MCF 10A (cell line): ENCODE results near the gene NEDD8. TPM values are rescaled to one million over a fixed set of nuclear protein-coding genes. Genes with fewer than 3 reads are reported as not detected.

Experiments used
- BruUV-seq: library from RNA; stranded (reverse); fragments of 400-500 nt; replicated peaks from 2 replicates; lab custom pipeline; 2021; lab: Mats Ljungman, UMichigan
- CTCF ChIA-PET: fragments of 300-600 bp; sonication (Branson Sonifier 250); formaldehyde crosslinking; extraction: SDS; loops from one replicate; lab custom pipeline; 2021; ENCODE audit warnings: antibody characterized with exemption, inconsistent platforms; lab: Yijun Ruan, JAX
- POLR2A ChIA-PET: fragments of 300-600, 350-650 bp; sonication (Branson Sonifier 250); formaldehyde crosslinking; extraction: SDS; loops from one replicate; lab custom pipeline; 2020; ENCODE audit warnings: antibody characterized with exemption, inconsistent platforms; lab: Yijun Ruan, JAX
- DNase-seq: peaks from one replicate; pipeline ENCODE4 v3.0.0-alpha.2; 2018; ENCODE audit not compliant: unreplicated experiment
- H3K27ac Mint-ChIP-seq: one replicate; pipeline ENCODE4 v1.8.0; 2022; ENCODE audit warnings: mild to moderate bottlenecking, low read depth, mixed read lengths; ENCODE audit not compliant: unreplicated experiment
- H3K27me3 Mint-ChIP-seq: one replicate; pipeline ENCODE4 v1.8.0; 2022; ENCODE audit warnings: mixed read lengths; ENCODE audit not compliant: insufficient read depth, unreplicated experiment
- H3K36me3 Mint-ChIP-seq: one replicate; pipeline ENCODE4 v1.8.0; 2022; ENCODE audit warnings: mild to moderate bottlenecking, moderate library complexity, mixed read lengths; ENCODE audit not compliant: insufficient read depth, unreplicated experiment
- H3K4me1 Mint-ChIP-seq: one replicate; pipeline ENCODE4 v1.8.0; 2022; ENCODE audit warnings: mixed read lengths; ENCODE audit not compliant: insufficient read depth, unreplicated experiment
- H3K4me3 Mint-ChIP-seq: one replicate; pipeline ENCODE4 v1.8.0; 2022; ENCODE audit warnings: mild to moderate bottlenecking, moderate library complexity, mixed read lengths; ENCODE audit not compliant: unreplicated experiment
- H3K9me3 Mint-ChIP-seq: one replicate; pipeline ENCODE4 v1.8.0; 2022; ENCODE audit warnings: mixed read lengths; ENCODE audit not compliant: unreplicated experiment
- CTCF ChIP-seq: fragments of 200-600 bp; IDR thresholded peaks from one replicate; pipeline ENCODE4 v1.8.0; 2022; ENCODE audit warnings: antibody characterized with exemption, mild to moderate bottlenecking; ENCODE audit not compliant: unreplicated experiment
- intact Hi-C: fragments of 100-400 bp; cut with micrococcal nuclease; formaldehyde crosslinking; loops from 2 replicates; pipeline ENCODE4 v1.14.1; 2022
- total RNA-seq: library from RNA; stranded (reverse); gene quantifications from 2 replicates; pipeline ENCODE4 v1.2.3, GENCODE V29; 2022

NEDD8 gene
- total RNA-seq, 1 experiment from 2014 or later, result 243 TPM

GRCh38 chr14:24260780-24261157 lies 28.6 kb upstream of the NEDD8 start:
- BruUV-seq, result no TSS peak
- Mint-ChIP-seq H3K9me3 (no peaks in the 10 kb centered on the region), H3K4me3 (no peak overlapping the region), H3K27me3 (no peaks in the 10 kb centered on the region), H3K27ac (peak overlapping the region; percentile 79), H3K36me3 (peaks cover 18% of the 10 kb centered on the region), H3K4me1 (peaks cover 54% of the 10 kb centered on the region)
- ChIA-PET CTCF (interaction anchor here (0.6 to 32.3 kb wide), 4 partner anchors 19 to 45 kb away, joined by 3 to 457 read pairs (median 198); partner anchors contain the start of genes DHRS1, MDP1, NOP9 and TINF2), POLR2A (interaction anchor here (0.6 to 7.2 kb wide), 5 partner anchors 11 to 45 kb away, joined by 3 to 62 read pairs (median 10); partner anchors contain the start of genes DHRS1, MDP1, NOP9 and RABGGTA)
- no peak for DNase-seq
- no peak for TF ChIP-seq CTCF
- intact Hi-C loops, result no loop called here

- POLR2A ChIA-PET, result interaction anchor here (0.6 to 7.2 kb wide), 9 partner anchors 11 to 47 kb away, joined by 3 to 62 read pairs (median 9); partner anchors contain the start of genes CHMP4A, DHRS1, MDP1 and NOP9
- H3K4me3 Mint-ChIP-seq, result peak overlapping the region; percentile 57
- TF ChIP-seq CTCF, result no peak
Observed at GRCh38 chr14:24260026-24260779, 28.0 kb upstream of the NEDD8 start.

GRCh38 chr14:24259282-24260025 lies 27.3 kb upstream of the NEDD8 start:
- peak; percentile 66 for DNase-seq
- peaks cover 48% of the 10 kb centered on the region for H3K4me1 Mint-ChIP-seq
- no peaks in the 10 kb centered on the region for H3K27me3 Mint-ChIP-seq
- ChIA-PET CTCF (interaction anchor here (1.3 to 32.3 kb wide), 4 partner anchors 11 to 49 kb away, joined by 7 to 457 read pairs (median 213); partner anchors contain the start of genes CIDEB, DHRS1, LTB4R2 and NOP9), POLR2A (interaction anchor here (0.5 to 4.0 kb wide), 14 partner anchors 11 to 145 kb away, joined by 3 to 24 read pairs (median 5); partner anchors contain the start of genes CHMP4A, DCAF11, NRL and RABGGTA)
- intact Hi-C loops, result no loop called here
- peak overlapping the region; percentile 97 for H3K27ac Mint-ChIP-seq
- TF ChIP-seq CTCF, result no peak
- peak overlapping the region; percentile 57 for H3K4me3 Mint-ChIP-seq
- BruUV-seq, result no TSS peak
- no peaks in the 10 kb centered on the region for H3K9me3 Mint-ChIP-seq
- H3K36me3 Mint-ChIP-seq, result peaks cover 23% of the 10 kb centered on the region

More at GRCh38 chr14:24260026-24260779, 28.0 kb upstream of the NEDD8 start:
- peaks cover 54% of the 10 kb centered on the region for H3K4me1 Mint-ChIP-seq
- BruUV-seq, result no TSS peak
- H3K36me3 Mint-ChIP-seq, result peaks cover 23% of the 10 kb centered on the region
- H3K27ac Mint-ChIP-seq, result peak overlapping the region; percentile 97
- H3K9me3 Mint-ChIP-seq, result no peaks in the 10 kb centered on the region
- CTCF ChIA-PET, result interaction anchor here (0.6 to 32.3 kb wide), 5 partner anchors 18 to 49 kb away, joined by 3 to 457 read pairs (median 34); partner anchors contain the start of genes CIDEB, DHRS1, LTB4R2 and MDP1
- DNase-seq, result no peak
- intact Hi-C loops, result no loop called here
- no peaks in the 10 kb centered on the region for H3K27me3 Mint-ChIP-seq
